Measurements from ENCODE around the gene PLCD3.
A peak's percentile ranks its signal among the peaks of the same experiment; 100 is the strongest.

Gene PLCD3

GRCh38 chr17:45091778-45092425, 40.4 kb downstream of the PLCD3 start:
- H3K4me3 ChIP-seq (ENCODE audit: low read length) = no peak overlapping the region
- no peak for TF ChIP-seq CTCF (conservative IDR thresholded peaks at IDR 0.05; ENCODE audit: low read length)
- DNase-seq (ENCODE audit: low read depth) = peak; percentile 36

DNA sequence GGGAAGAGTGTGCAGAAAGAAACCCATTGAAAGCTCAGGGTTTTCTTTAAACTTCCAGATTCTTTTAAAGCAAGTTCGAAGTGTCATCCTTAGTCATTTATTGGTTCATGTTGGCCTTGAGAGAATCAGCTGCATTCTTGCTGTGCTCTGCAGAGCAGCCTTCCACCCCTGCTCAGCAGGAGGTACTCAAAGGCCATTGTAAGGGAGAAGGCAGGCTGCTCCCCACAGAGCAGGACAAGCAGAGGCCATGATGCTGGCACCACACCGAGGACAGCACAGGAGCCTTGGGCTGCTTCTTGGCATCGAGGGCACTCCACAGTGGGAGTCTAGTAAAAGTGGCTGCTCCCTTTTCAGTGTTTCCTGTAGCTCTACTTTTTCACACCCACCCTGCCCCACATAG, 41.6 kb downstream of the PLCD3 start:
- peak; percentile 16 for DNase-seq (ENCODE audit: low read depth)
- TF ChIP-seq CTCF (conservative IDR thresholded peaks at IDR 0.05; ENCODE audit: low read length) = no peak
- H3K4me3 ChIP-seq (ENCODE audit: low read length) = no peak overlapping the region

- DNase-seq (ENCODE audit: low read depth) = no peak
- no peak for TF ChIP-seq CTCF (conservative IDR thresholded peaks at IDR 0.05; ENCODE audit: low read length)
- no peak overlapping the region for H3K4me3 ChIP-seq (ENCODE audit: low read length)
These were observed 43.6 kb downstream of the PLCD3 start for GRCh38 chr17:45088741-45089140.

DNA sequence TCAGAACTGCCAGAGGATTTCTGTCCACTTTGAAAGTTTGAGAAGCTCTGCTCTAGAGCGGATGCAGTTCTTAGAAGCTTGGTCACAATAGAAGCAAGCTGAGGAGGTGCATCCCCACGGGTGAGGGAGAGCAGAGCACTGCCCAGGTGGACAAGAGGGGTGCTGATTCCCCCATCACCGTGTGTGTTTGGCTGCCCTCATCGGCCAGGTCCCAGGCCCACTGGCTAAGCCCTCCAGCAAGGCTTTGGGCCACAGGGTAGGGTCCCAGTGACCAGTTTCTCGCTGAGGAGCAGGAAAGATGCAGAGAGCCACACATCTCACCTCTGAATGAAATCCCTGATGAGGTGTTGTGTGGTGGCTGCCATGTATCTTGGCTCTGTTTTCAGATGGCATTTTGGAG, 44.3 kb downstream of the PLCD3 start:
- no peak for TF ChIP-seq CTCF (conservative IDR thresholded peaks at IDR 0.05; ENCODE audit: low read length)
- no peak for DNase-seq (ENCODE audit: low read depth)
- H3K4me3 ChIP-seq (ENCODE audit: low read length) = no peak overlapping the region

GRCh38 chr17:45087504-45087975, 44.8 kb downstream of the PLCD3 start:
- DNase-seq (ENCODE audit: low read depth) = peak; percentile 45
- H3K4me3 ChIP-seq (ENCODE audit: low read length) = no peak overlapping the region
- TF ChIP-seq CTCF (conservative IDR thresholded peaks at IDR 0.05; ENCODE audit: low read length) = no peak

- H3K4me3 ChIP-seq (ENCODE audit: low read length) = no peak overlapping the region
- no peak for TF ChIP-seq CTCF (conservative IDR thresholded peaks at IDR 0.05; ENCODE audit: low read length)
- no peak for DNase-seq (ENCODE audit: low read depth)
These were observed 45.3 kb downstream of the PLCD3 start for GRCh38 chr17:45086865-45087503.

DNA sequence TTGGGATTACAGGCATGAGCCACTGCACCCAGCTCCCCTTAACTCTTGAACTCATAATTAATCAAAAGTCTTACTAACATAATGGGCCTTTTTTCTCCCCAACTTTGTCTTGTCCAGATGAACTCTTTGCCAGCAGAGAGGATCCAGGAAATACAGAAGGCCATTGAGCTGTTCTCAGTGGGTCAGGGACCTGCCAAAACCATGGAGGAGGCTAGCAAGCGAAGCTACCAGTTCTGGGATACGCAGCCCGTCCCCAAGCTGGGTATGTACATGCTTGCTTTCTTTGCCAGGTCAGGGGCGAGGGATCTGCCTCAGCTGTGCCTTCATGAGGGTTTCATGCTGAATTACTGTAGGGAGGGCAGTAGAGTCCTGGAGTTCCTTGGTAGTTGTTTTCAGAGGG, 45.9 kb downstream of the PLCD3 start:
- H3K4me3 ChIP-seq (ENCODE audit: low read length) = no peak overlapping the region
- no peak for DNase-seq (ENCODE audit: low read depth)
- no peak for TF ChIP-seq CTCF (conservative IDR thresholded peaks at IDR 0.05; ENCODE audit: low read length)
